WI38 (cell line): Measurements from ENCODE around the gene BAG2.
A peak's percentile ranks its signal among the peaks of the same experiment; 100 is the strongest.

Experiments
- H3K4me3 ChIP-seq: 2 replicates; pipeline ENCODE4 v1.5.1; 2011; ENCODE audit warnings: low read depth, mild to moderate bottlenecking, control low read depth, low read length
- TF ChIP-seq, protein P1 (sequence below): IDR thresholded peaks from 2 replicates; pipeline ENCODE4 v1.5.1; 2012; ENCODE audit warnings: low read depth, mild to moderate bottlenecking, control low read depth, low read length

BAG2 gene

DNA sequence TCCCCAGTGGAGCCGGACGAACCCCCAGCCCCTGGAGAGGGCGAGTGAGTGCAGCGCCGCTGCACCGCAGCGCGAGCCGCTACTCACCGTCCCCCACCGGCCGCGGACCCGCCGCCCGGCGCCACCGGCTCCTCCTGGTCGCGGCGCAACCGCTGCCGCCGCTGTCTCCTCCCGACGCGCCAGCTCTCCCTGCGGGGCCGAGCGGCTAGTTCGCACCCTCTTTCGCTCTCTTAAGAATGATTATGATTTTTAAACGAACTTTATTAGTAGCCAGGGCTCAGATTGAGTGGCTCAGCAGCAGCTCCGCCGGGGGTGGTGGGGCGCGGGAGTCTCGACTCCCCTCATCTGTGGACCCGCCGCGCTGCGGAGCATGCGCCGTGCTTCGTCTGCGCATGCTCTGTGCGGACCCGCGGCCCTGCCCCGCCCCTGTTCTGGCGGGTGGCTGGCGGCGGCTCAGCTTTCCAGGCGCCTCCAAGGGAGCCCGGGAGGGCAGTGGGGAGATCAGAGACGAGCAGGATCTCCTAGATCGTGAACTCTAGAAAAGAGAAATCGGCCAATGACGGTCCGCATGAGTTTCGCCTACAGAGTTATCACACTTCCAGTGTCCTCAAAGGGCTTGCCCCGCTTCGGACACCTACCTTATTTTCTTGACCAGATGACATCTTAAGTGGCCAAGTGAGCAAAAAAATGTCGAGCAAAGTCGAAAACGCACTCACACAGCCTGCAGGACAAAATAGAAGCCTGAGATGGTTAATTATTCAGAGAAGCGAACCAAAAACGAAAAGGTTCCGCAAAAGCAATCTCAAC is 50.0 kb downstream of the BAG2 start, which contains the start of gene RAB23:
RAB23 (minus strand) TSS at position 372 of the 807 bp plus-strand sequence. CDS start 11,927 bp downstream, outside the sequence.
- TF ChIP-seq, protein P1, sequence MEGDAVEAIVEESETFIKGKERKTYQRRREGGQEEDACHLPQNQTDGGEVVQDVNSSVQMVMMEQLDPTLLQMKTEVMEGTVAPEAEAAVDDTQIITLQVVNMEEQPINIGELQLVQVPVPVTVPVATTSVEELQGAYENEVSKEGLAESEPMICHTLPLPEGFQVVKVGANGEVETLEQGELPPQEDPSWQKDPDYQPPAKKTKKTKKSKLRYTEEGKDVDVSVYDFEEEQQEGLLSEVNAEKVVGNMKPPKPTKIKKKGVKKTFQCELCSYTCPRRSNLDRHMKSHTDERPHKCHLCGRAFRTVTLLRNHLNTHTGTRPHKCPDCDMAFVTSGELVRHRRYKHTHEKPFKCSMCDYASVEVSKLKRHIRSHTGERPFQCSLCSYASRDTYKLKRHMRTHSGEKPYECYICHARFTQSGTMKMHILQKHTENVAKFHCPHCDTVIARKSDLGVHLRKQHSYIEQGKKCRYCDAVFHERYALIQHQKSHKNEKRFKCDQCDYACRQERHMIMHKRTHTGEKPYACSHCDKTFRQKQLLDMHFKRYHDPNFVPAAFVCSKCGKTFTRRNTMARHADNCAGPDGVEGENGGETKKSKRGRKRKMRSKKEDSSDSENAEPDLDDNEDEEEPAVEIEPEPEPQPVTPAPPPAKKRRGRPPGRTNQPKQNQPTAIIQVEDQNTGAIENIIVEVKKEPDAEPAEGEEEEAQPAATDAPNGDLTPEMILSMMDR, result no peak
- H3K4me3 ChIP-seq, result peak within 1 kb of the TSS; percentile 91

GRCh38 chr6:57222743-57223077 is 50.6 kb downstream of the BAG2 start:
- TF ChIP-seq, protein P1, result no peak
- H3K4me3 ChIP-seq, result peak overlapping the region; percentile 91

- TF ChIP-seq, protein P1, result no peak
Measured at GRCh38 chr6:57224769-57225515, 52.8 kb downstream of the BAG2 start.

GRCh38 chr6:57226221-57226620 is 54.1 kb downstream of the BAG2 start:
- no peak overlapping the region for H3K4me3 ChIP-seq
- TF ChIP-seq, protein P1, result no peak

More at GRCh38 chr6:57224769-57225515, 52.8 kb downstream of the BAG2 start:
- no peak overlapping the region for H3K4me3 ChIP-seq
